Gastroesophageal sphincter (tissue), 3 donors: Measurements from ENCODE around the gene PGP.

ENCODE experiments used
- POLR2AphosphoS5 ChIP-seq: sonication (generic); formaldehyde crosslinking; IDR thresholded peaks from one replicate; pipeline ENCODE4 v1.6.1; 2017; ENCODE audit warnings: antibody characterized with exemption
- TF ChIP-seq, protein P1 (sequence below), 4 experiments: fragments of 200-600 bp in 2 of 4; fragments of 450-650 bp in 2 of 4; sonication (generic) in 1 of 4; IDR thresholded peaks; one replicate each; pipeline ENCODE4 v1.5.1; 2017 to 2019; ENCODE audit warnings: antibody characterized with exemption in 4 of 4, mild to moderate bottlenecking in 2 of 4, moderate library complexity in 2 of 4

DNA sequence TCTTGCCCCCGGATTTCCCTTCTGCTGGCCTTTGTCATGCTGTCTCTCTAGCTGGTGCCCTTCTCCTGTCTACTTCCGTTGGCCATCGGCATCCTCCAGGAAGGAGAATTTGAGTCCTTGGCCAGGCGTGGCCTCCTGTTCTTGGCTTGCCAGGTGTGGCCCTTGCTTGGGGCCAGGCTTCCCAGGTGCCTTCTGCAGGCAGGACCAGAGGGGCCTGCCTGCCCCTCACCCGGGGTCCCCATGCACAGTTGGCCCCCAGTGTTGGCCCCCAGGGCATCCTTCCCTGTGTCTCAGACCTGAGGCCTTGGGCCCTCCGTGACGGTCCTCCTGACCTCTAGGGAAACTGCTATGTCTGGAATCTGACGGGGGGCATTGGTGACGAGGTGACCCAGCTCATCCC, 6.8 kb downstream of the PGP start:
- TF ChIP-seq, protein P1, sequence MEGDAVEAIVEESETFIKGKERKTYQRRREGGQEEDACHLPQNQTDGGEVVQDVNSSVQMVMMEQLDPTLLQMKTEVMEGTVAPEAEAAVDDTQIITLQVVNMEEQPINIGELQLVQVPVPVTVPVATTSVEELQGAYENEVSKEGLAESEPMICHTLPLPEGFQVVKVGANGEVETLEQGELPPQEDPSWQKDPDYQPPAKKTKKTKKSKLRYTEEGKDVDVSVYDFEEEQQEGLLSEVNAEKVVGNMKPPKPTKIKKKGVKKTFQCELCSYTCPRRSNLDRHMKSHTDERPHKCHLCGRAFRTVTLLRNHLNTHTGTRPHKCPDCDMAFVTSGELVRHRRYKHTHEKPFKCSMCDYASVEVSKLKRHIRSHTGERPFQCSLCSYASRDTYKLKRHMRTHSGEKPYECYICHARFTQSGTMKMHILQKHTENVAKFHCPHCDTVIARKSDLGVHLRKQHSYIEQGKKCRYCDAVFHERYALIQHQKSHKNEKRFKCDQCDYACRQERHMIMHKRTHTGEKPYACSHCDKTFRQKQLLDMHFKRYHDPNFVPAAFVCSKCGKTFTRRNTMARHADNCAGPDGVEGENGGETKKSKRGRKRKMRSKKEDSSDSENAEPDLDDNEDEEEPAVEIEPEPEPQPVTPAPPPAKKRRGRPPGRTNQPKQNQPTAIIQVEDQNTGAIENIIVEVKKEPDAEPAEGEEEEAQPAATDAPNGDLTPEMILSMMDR (IDR thresholded peaks at IDR 0.05): no peak
- no peak for TF ChIP-seq POLR2AphosphoS5
